Measurements from ENCODE around the gene MRGPRG.
"Not testable (repeated sequence)": the region's sequence is repeated elsewhere in the genome, so short reads cannot be mapped to it uniquely, and the experiment has no call there.

GRCh38 chr11:3168742-3169254 is 49.8 kb downstream of the MRGPRG start:
- TF ChIP-seq, protein P1, sequence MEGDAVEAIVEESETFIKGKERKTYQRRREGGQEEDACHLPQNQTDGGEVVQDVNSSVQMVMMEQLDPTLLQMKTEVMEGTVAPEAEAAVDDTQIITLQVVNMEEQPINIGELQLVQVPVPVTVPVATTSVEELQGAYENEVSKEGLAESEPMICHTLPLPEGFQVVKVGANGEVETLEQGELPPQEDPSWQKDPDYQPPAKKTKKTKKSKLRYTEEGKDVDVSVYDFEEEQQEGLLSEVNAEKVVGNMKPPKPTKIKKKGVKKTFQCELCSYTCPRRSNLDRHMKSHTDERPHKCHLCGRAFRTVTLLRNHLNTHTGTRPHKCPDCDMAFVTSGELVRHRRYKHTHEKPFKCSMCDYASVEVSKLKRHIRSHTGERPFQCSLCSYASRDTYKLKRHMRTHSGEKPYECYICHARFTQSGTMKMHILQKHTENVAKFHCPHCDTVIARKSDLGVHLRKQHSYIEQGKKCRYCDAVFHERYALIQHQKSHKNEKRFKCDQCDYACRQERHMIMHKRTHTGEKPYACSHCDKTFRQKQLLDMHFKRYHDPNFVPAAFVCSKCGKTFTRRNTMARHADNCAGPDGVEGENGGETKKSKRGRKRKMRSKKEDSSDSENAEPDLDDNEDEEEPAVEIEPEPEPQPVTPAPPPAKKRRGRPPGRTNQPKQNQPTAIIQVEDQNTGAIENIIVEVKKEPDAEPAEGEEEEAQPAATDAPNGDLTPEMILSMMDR (conservative IDR thresholded peaks at IDR 0.05; ENCODE audit: low read length): not testable (repeated sequence)
- TF ChIP-seq EZH2phosphoT487 (IDR thresholded peaks at IDR 0.05; ENCODE audit: borderline replicate concordance, low read depth, low read length): not testable (repeated sequence)
